Midbrain (tissue), 1 donor: ENCODE results near the gene NR6A1.

Source experiments
- DNase-seq: peaks from one replicate; lab custom pipeline; 2025; lab: John Stamatoyannopoulos, UW

The NR6A1 gene

DNA sequence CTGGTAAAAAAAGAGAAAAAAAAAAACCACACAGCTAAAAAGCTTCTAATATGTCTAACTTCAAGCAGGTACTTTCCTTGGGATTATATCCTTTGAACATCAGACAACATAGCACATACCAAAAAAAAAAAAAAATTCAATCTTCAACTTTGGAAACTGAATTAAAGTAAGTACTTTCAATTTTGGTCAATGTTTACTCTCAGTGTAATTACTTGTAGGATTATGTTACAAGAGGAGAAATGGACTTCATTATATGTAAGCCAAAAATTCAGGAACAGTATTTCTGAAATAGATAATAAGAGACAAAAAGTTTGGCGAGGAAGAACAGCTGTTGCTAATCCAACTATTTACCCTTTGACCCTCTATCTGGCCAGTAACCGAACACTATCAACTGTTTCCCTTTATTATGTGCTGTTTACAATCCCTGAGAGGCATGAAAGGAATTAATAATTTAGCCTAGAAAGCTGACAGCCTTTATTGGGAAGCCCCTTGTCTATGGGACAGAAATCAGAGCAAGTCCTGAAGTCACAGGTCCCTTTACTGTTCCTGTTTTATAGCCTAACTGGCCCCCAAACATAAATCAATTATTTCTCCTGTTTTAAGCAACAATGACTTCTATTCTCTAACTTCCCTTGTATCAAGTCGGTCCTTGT lies 46.6 kb downstream of the NR6A1 start:
- peak; percentile 6 for DNase-seq

DNA sequence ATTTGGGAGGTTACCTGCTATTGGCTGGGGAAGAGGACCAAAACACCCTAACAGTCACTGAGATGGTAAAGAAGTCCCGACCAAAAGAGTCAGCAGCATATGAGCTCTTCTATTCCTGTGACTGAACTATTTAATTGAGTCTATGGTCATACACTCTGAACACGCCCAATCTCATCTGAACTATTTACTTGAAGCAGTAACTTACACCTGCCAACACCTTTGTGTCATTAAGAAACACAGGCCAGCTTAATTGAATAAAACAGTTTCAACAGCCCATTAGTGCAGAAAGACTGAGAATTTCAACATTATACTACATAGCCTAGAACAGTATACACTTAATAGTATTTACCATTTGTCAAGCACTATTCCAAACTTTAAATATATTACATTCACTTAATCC lies 47.8 kb downstream of the NR6A1 start:
- DNase-seq, result no peak

DNA sequence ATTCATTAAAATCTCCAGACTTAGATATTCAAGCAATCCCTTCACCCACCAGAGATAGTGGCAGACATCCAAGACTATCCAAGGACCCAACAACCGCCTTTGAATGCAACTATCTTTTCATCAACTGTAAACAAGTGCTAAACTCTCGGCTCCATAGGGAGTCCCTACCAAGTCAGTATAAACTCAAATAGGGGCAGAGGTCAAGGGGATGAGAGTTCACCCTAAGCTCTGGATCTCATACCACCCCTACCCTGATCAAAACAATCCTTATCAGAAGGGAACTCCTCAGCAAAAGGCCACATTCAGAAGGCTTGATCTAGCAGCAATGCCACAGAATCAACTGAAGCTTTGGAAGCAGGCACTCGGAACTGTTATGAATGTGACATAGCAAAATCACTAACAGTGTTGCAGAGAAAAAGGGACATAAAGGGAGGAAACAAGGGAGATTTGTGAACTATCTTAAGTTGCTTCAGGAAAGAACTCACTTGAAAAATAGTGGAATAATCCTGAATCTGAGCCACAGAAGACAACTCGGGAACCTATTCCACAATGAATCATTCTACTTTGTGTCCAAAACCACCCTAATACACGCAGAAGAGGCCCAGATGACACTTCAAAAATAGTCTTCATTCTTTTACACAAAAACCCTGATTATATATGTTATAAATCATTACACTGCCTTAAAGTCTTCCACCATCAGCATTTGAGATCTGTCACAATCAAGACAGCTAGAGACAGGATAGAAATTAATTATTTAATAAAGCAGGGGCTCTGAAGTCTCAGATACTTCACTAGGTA lies 49.8 kb downstream of the NR6A1 start:
- DNase-seq, result peak; percentile 24

DNA sequence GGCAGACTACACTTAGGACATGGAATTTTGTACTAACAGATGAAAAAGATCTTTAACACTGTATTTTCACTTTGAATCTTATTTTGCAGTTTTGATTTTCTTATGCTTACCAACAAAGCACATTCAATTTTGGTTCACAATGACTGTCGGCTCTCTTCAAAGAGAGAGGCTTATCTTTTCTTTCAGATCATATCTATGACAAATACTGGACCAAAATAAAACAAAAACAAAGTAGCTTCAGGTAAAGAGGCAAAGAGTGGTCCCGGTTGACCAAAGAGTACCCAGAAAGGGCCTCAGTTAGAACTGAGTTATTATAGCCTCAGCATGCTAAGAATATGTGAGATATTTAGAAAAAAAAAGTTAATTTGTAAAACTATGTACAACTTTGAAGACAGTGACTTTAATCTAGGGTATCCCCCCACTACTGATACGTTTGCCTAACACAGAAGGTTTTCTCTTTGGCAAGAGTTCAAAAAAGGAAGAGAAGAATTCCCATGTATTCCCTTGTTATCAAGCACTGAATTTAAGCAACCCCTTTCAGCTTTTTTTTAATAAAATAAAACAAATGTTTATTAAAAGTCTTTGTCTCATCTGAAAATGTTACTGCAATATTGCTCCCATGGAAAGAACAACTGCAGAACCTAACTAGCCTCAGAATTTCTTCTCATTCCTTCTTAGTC lies 50.5 kb downstream of the NR6A1 start:
- no peak for DNase-seq

DNA sequence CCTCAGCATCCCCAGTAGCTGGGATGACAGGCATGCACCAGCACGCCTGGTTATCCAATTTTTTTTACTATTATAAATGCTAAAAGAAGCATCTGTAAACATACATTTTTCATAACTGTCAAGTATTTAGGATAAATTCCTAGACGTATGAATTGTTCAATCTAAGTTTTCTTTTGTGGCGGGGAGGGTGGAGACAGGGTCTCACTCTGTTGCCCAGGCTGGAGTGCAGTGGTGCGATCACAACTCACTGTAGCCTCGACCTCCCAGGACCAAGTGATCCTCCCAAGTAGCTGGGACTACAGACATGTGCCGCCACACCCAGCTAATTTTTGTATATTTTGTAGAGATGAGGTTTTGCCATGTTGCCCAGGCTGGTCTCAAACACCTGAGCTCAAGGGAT lies 52.2 kb downstream of the NR6A1 start:
- no peak for DNase-seq

DNA sequence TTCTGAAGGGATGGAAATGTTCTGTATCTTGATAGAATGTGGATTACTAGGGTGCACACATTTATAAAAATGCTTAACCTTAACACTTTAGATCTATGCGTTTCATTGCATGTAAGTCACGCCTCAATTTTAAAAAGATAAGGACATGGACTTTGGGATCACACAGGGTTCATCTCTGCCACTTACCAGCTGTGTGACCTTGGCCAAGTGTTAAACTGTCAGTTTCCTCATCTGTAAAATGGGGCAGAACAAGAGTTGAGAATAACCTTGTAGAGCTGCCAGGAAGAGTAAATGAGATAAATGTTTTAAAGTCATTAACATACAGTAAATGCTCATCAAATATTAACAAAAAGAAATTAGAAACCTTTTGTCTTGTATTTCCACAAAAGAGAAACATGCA lies 53.5 kb downstream of the NR6A1 start:
- no peak for DNase-seq

DNA sequence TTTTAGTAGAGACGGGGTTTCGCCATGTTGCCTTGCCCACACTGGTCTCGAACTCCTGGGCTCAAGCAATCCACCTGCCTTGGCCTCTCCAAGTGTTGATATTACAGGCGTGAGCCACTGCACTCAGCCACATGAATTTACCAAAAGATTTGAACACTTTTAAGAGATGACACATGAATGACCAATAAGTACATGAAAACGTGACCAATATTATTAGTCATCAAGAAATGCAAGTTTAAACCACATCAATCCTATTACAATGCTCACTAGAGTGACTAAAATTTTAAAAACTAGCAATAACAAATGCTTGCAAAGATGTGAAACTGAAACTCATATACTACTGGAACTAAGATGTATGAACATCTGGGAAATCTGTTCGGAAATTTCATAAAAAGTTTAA lies 54.3 kb downstream of the NR6A1 start:
- DNase-seq, result no peak

DNA sequence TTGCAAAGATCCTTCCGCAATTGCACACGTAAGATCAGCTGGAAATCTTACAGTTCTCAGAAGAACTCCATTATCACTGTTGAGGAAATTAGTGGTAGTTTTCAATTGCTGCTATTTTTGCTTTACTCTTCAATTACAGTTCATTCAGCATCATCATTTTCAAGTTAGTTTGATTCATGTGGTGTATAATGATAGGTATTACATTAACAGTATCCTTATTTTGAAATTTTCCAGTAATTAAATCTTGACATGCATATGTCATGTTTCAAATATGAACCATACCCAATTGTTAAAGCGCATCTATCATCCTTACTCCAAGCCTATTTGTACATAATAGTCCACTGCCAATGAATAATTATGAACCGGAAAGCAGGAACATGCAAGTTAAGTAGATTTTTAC lies 60.3 kb downstream of the NR6A1 start:
- no peak for DNase-seq

DNA sequence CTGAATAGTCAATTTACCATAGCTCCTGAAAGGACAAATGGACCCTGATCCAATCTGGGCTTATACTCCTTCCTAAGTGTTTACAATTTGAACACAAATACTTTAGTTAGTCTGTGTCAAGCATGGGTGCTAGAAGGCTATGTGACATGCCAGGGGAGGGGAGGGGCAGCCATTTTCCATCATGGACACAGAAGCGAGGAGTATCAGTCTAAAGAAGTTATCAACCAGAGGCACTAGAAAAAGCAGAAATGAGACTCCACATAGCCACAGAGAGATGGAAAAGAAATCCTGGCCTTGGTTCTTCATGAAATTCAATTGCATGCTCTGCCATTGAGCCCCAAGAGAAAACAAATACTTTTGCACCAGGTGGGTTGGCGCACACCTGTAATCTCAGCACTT lies 61.8 kb downstream of the NR6A1 start:
- DNase-seq, result no peak

DNA sequence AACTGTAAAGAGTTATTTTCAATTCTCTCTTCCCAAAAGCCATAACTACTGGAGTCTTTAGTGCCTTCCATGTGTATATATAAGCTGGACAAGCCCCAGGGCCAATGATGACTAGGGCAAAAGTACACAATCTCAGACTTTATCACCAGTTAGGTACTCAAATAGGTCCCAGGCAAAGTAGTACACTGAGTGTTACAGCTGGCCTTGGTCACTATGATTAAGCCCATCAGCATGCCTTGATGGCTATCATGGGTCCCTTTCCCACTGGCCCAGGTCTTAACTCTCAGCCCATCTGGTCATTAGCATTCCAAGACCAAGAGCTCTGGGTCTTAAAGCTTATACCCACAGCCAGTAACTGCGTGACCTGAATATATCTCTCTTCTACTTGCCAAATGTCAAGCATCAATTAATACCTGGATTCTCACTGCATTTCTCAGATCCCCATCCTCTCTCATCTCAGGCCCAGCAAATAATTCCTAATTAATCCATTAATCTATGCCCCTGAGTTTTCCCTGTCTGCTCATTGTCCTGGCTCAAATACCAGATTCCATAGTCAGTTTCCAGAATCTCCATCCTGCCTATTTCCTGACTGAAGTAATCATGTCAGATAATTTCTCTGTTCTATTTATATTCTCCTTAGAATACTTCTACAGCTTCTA lies 62.3 kb downstream of the NR6A1 start:
- no peak for DNase-seq

DNA sequence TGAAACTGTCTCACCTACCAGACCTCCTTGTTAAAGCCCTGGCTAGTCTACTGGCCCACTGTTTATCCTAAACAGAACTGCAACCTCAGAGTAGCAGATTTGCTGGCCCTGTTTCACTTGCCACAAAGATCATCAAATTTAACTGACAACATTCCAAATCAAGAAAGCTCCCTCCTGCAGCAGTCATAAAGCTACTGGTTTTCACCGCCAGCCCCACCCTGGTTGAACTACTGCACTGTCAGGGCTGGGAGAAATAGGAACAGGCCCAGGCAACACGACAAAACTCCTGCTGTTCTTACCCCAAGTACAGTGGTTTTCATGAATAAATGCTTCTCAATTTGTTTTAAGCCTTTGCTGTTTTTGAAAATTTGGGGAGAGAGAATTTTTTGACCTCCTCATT lies 63.0 kb downstream of the NR6A1 start:
- DNase-seq, result no peak

DNA sequence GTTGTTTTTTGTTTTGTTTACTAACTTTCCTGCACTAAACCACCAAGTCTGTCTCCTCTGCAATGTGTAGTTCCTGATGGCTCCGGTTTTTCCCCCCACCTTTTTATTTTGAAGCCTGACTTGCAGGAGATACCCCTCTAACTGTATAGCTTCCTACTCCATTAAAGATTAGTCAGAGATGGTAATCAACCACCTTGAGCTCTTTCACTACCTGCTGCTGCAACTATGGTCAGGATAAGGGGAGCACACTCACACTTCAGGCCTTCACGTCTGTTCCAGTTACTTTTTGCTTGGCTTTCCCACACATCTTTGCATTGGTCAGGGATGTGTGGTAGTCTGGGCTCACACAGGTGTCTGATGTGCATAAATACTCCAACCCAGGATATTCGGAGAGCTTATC lies 63.4 kb downstream of the NR6A1 start:
- no peak for DNase-seq

DNA sequence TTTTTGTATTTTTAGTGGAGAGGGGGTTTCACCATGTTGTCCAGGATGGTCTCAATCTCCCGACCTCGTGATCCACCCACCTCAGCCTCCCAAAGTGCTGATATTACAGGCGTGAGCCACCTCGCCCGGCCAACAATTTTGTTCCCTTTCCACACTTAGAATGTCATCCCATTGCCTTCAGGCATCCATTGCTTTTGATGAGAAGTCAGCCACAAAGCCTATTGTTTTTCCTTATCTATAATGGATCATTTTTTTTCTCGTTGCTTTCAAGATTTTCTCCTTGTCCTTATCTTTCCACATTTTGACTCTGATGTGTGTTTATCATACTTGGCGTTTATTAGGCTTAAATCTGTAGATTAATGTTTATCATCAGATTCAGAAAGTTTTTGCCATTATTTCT lies 64.4 kb downstream of the NR6A1 start:
- DNase-seq, result no peak

DNA sequence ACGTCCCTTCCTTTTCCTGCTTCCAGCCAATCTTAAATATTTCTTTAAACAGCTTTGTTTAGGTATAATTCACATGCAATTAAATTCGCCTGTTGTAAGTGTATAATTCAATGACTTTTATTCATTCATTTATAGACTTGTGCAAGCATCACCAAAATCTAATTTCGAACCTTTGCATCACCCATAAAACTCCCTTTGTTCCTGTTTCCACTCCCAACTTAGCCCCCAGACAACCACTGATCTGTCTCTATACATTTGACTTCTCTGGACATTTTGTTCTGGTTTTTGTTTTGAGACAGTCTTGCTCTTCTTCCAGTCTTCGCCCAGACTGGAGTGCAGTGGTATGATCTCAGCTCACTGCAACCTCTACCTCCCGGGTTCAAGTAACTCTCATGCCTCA lies 71.5 kb downstream of the NR6A1 start:
- no peak for DNase-seq

DNA sequence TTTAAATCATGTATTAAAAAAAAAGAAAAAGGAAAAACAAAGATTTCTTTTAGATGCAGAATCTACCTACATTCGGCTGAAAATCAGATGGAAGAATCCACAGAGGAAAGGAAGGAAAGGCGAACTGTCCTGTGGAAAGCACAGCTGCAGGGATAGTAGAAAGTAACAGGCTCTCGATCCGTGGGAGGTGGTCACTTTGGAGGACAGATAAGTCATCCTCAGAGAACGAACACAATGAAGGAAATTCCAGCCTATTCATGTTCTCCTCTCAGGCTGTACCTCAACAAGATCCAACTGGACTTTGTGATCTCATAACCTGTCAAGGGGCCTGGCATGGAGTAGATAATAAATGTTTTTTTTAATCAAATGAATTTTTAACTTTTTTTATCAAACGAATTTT lies 72.8 kb downstream of the NR6A1 start:
- no peak for DNase-seq

DNA sequence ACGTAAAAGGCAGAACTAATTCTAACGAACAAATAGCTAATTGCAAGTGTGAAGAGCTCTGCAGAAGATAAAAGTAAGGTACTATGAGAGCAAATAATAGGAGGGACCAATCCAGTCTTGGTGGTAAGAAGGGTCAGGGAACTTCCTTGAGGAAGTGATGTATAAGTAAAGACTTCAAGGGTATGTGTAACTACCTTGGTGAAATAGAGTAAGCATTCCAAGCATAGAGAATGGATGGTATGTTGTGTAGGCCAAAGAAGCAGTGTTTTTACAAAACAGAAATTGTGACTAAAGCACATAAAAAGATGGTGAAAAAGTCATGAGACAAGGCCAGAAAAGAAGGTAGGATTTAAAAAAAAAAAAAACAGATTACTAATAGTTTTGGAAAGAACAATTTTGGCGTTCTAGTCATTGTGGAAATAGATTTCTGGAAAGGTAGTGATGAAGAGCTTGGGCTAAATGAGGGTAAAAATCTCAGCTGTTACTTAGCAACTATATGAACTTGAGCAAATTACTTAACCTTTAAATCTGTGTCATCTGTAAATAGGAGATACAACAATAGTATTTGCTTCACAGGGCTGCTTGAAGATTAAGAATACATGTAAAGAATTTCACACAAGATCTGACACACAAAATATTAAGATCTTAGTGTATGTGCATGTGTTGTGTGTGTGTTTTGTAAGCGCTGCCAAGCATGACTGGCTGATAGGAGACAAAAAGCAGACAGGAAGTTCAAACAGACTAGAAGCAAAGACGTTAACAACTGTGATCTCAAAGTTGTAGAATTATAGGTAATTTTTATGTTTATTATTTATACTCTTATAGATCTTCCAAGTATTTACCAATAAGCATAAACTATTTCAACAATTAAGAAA lies 73.5 kb downstream of the NR6A1 start:
- no peak for DNase-seq

DNA sequence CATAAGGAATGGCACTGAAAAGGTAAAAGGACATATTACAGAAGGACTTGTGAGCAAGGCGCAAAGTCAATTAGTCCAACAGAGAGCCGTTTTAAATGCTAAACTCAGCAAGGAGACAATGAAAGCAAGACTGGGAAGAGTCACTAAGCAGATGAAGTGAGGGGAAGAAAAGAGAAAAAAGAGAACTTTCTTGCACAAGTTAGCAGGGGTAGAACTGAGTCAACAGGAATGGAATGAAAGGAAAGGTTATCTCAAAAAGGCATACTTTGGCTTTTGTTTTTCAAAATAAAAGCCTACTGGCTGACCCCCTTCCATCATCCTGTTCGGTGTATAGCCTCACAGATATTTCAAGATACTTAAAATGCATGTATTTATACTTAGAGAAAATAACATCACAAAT lies 75.0 kb downstream of the NR6A1 start:
- no peak for DNase-seq

DNA sequence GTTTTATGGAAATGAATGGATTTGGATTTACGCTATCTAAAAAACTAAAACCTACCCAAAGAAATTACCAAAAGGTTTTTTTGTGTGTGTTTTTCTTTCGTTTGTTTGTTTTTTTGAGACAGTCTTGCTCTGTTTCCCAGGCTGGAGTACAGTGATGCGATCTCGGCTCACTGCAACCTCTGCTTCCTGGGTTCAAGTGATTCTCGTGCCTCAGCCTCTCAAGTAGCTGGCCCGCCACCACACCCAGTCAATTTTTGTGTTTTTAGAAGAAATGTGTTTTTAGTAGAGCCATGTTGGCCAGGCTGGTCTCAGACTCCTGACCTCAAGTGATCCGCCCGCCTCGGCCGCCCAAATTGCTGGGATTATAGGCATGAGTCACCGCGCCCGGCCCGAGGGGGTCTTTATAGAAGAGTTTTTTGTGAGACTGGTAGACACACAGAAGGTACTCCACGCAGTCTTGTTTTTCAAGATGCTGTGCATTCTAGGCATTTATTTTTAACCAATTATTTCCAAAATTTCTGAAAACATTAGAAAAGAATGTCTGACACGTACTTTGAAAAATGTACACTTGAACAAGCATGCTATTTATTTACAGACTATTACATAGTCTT lies 75.7 kb downstream of the NR6A1 start:
- DNase-seq, result no peak

DNA sequence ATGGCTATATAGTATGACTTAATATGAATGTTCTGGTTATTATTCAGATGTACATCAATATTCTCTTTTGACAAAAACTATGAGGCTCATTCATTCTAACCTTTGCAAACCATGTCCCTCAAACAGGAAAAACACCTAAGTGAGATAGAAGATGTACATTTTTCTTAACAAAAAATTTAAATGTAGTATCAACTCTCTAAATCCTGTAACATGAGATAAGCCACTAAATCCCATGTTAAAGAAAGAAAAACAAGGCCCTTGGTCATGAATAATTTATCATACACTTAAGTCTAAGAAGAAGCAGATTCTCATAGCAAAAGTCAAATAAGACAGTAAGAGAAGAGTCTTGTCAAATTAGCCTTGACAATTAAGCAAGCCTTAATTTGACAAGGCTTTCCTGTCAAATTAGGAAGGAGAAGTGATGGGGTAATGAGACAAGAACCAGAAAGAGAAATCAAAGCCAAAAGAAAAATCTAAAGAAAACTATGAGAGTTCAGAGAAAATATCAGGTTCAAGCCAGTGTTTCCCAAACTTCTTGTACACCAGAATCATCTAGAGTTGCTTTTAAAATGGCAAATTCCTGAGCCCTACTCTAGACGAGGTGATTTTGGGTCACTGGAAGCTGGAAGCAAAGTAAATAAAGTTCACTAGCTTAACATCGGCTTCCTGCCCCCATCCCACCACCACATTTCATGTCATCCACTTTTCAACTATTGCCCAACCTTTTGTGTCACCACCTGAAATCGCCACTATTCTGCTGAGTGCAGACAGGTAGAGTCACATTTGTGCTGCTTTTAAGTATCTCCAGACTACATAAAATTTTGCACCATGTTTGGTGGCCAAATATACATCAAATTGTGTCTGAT lies 76.5 kb downstream of the NR6A1 start:
- DNase-seq, result no peak

DNA sequence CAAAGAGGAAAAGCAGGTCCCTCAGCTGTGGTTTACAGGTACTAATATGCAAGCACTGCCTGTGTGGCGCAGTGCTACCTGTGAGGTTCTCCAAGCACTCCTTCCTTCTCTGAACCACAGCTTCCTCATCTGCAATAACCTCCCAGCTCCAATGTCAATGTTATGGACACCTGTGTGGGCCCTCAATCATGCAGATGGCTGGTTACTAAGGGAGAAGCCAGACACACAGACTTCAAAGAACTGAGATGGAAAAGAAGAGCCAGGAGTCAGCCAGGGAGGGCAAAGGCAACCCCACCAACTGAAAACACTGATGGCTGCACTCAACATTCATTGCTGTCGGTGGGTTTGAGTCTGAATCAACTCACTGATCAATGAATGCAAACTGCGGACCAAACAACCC lies 77.7 kb downstream of the NR6A1 start:
- no peak for DNase-seq
